GM19372 (cell line): ENCODE measurements around the gene LEF1.

ENCODE experiments used
- ATAC-seq: cut with Tn5 transposase; IDR thresholded peaks from one replicate; pipeline ENCODE4 v1.9.1; 2021; ENCODE audit warnings: mild to moderate bottlenecking, low read depth, moderate library complexity; ENCODE audit not compliant: unreplicated experiment

LEF1 gene

DNA sequence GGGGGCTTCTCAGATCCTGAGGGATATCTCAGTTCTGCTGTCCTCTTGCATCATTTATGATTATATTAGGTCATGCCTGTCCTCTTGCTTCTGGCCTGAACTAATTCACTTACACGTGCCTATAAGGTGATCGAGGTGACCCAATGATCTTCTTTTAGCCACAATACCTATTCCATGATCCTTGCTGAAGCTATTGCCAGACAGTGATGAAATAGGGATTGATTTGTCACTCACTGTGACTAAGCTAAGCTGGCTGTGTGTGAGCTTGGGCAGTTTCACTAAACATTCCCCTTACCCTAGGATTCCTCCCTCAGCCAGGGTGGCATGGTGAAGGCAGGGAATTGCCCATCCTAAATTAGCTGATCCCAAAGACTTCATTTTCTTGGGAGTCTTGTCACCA is 160.0 kb downstream of the LEF1 start:
- no peak for ATAC-seq

DNA sequence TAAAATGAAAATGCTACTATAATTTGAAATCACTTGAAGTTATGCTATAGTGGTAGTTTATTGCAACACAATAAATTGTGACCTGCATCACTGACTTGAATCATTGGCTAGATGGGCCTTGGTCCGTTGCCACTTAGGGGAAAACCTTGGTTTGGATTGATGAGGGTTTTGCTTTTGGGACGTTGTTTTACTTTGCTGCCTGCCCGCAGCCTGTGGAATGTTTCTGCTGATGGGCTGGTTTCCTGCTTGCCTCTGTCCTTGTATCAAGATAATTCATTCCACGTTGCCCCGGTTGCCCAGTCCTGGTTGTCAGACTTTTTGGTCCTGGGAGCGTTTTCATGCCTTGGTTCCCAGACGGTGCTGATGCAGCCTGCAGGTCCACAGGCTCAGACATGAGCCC is 160.7 kb downstream of the LEF1 start:
- no peak for ATAC-seq

DNA sequence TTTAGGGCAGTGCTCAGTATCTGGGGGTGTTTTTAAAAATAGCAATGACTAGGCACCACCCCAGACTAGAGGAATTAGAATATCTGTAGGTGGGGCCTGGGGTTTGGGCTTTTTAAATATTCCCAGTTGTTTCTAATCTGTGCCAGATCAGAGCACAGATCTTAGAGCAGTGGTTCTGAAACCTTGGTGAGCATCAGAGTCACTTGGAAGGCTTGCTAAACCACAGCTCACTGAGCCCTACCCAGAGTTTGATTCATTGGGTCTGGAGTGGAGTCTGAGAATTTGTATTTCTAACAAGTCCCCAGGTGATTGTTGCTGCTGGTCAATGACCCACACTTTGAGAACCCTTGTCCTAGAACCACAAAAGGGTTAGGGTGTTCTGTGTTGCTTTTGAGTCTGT is 162.4 kb downstream of the LEF1 start:
- no peak for ATAC-seq

DNA sequence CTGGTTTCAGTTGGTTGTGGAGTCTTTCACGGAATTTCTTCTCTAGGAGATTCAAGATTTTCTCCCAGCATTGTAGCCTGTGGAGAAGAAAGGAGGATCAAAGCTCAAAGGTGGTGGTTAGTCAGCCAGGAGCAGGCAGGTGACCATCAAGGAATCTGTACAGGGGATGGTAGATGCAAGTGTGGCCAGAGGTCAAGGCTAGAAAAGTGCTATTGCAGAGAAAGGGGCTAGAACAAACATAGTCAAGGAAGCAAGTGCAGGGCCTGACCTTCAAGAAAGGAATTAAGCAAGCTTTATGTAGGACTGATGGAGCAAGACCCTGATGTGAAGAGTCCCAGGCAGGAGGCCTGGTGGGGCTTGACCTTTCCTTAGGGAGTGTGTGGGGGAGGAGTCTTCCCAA is 162.9 kb downstream of the LEF1 start:
- ATAC-seq, result no peak

DNA sequence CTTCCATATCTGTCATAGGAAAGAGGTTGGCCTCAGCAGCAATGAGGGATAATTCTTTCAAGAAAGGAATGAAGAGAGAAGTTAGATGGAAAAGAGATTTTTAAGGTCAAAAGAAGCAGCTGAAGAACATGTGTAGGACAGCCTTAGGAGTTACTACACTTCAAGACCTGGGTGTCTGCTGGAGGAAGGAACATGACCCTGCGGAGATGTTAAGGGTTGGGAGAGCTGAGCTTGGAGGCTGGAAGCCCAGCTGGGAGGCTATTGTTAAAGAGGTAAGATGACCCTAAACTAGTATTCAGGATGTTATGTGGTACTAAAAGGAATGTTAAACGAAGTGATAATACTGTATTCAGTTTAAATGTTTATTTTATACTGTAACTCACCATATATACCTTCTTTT is 164.1 kb downstream of the LEF1 start:
- no peak for ATAC-seq

DNA sequence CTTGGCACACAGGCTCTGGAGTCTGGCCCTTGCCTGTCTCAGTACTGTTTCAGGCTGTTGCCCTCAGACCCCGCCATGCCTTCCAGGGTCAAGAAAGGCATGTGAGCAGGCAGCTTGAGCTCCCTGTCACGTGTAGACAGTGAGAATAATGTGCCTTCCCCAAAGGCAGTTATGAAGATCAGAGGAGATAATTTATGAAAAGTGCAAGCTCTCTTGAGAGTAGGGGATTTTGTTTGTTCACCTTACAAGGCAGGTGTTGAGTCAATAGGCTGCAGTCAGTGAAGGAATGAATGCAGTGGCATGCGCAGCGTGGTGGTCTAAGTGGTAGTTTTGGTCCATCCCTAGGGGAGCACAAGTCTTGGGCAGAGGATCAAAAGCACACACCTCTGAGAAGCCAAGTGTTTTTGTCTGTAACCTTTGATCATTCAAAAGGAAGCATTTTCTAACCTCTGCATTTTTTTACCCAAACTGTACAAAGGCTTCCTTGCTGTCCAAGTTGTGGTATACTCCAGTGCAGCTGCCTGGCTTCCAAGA is 164.7 kb downstream of the LEF1 start:
- ATAC-seq, result no peak

DNA sequence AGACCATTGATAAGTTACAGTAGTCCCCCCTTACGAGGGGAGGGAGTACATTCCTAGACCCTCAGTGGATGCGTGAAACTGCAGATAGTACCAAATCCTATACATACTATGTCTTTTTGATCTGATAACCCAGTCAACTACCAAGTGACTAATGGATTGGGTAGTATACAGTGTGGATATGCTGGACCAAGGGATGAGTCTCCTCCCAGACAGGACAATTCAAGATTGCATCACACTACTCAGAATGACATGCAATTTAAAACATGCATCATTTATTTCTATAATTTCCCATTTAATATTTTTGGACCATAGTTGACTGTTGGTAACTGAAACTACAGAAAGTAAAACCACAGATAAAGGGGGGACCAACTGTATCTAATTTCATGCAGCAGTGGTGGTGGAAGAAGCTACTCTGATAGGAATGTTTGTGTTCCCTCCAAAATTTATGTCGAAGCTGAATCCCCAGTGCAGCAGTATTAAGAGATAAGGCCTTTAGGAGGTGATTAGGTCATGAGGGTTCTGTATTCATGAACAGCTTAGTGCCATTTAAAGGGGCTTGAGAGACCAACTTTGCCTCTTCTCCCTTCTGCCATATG is 167.1 kb downstream of the LEF1 start:
- no peak for ATAC-seq

DNA sequence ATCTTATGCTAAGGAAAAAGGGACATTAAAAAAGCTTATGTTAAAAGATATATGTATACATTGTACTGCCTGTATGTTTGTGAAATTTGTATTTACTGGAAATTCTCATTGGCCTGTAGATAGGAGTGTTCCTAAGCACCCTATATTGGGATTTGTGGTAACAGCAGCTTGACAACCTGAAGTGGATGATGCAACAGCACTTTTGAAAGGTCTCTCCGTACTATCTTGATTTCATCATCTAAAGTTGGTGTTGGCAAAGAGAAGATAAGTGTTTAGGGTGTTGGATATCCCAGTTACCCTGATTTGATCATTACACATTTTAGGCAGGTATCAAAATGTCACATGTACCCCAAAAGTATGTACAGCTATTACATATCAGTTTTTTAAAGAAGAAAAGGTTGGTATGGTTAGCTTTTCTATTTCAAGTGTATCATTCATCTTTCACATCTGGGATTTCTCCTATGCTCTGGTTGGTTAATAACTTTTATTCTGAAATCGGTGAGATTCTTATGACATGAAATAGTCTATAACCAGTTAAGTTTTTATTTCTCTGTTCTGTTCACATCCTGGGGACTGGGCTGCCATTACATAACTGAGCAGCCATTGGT is 168.7 kb downstream of the LEF1 start:
- no peak for ATAC-seq

DNA sequence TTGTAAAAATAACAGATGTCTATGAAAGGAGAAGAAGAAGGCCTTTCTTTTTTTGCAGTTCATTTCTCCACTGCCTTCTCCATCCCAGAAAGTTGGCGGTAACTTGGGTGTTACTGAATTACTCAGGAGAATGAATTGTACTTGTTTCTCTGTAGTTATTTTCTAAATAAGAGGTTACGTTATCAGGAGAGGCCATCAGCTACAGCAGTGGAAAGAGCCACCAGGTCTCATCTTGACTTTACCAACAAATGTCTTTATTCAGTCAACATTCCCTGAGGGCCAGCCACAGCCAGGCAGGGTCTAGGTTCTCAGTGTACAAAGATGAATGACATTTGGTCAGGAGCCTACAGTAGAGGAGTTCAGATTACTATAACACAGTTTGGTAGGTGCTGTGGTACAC is 170.9 kb downstream of the LEF1 start:
- ATAC-seq, result no peak
